Measurements from ENCODE around the gene CRB3.
"Not testable (repeated sequence)": the region's sequence is repeated elsewhere in the genome, so short reads cannot be mapped to it uniquely, and the experiment has no call there.

CRB3 gene

GRCh38 chr19:6425732-6426620, 38.1 kb upstream of the CRB3 start:
- no peaks in the 10 kb centered on the region for H3K9me3 Mint-ChIP-seq
- H3K27me3 Mint-ChIP-seq: no peaks in the 10 kb centered on the region

DNA sequence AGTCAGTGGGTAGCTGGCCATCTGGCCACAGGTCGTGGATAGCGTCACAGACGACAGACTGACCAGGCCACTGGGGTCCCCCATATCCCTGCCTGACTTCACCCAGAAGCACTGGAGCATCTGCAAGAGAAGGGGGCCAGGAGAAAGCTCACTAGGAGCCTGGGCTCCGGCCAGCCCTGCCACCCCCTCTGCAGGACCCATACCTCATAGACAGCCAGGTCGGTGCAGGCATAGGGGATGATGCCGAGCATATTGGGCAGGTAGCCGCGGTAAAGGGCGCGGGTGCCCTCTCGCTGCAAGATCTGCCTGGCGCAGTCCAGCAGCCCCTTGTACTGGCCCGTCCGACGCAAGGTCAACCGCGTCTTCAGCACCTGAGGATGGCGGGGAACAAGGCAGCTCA, 36.9 kb upstream of the CRB3 start:
- H3K4me1 Mint-ChIP-seq: peaks cover 21% of the 10 kb centered on the region
- H3K36me3 Mint-ChIP-seq: no peaks in the 10 kb centered on the region
- ATAC-seq (ENCODE audit: low read depth) (no peak), DNase-seq (ENCODE audit: low spot score in 2 of 2) (no peak)
- no peak overlapping the region for H3K27ac Mint-ChIP-seq
- H3K4me3 Mint-ChIP-seq: no peak overlapping the region
- H3K27me3 Mint-ChIP-seq: peaks cover 3% of the 10 kb centered on the region
- no peaks in the 10 kb centered on the region for H3K9me3 Mint-ChIP-seq

More at GRCh38 chr19:6425732-6426620, 38.1 kb upstream of the CRB3 start:
- Mint-ChIP-seq H3K27ac (peak overlapping the region; percentile 89), H3K4me3 (peak overlapping the region; percentile 80), H3K36me3 (no peaks in the 10 kb centered on the region), H3K4me1 (peaks cover 24% of the 10 kb centered on the region)
- DNase-seq (ENCODE audit: low spot score in 2 of 2): no peak
- ATAC-seq (ENCODE audit: low read depth): no peak

DNA sequence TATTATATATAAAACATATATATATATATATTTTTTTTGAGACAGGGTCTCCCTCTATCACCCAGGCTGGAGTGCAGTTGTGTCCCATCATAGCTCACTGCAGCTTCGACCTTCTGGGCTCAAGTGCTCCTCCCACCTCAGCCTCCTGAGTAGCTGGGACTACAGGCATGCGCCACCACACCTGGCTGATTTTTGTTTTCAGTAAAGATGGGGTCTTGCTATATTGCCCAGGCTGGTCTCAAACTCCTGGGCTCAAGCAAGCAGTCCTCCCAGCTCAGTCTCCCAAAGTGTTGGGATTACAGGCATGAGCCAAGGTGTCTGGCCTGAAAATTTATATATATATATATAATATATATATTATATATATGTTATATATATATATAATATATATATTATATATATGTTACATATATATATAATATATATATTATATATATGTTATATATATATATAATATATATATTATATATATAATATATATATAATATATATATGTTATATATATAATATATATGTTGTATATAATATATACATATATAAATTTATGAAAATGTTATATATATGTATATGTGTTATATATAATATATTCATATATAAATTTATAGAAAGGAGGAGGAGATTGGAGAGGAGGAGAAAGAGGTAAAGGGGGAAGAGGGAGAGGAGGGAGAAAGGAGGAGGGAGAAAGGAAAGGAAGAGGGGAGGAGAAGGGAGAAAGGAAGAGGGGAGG, 35.2 kb upstream of the CRB3 start:
- not testable (repeated sequence) for H3K27me3 Mint-ChIP-seq; ATAC-seq (ENCODE audit: low read depth); H3K27ac Mint-ChIP-seq

DNA sequence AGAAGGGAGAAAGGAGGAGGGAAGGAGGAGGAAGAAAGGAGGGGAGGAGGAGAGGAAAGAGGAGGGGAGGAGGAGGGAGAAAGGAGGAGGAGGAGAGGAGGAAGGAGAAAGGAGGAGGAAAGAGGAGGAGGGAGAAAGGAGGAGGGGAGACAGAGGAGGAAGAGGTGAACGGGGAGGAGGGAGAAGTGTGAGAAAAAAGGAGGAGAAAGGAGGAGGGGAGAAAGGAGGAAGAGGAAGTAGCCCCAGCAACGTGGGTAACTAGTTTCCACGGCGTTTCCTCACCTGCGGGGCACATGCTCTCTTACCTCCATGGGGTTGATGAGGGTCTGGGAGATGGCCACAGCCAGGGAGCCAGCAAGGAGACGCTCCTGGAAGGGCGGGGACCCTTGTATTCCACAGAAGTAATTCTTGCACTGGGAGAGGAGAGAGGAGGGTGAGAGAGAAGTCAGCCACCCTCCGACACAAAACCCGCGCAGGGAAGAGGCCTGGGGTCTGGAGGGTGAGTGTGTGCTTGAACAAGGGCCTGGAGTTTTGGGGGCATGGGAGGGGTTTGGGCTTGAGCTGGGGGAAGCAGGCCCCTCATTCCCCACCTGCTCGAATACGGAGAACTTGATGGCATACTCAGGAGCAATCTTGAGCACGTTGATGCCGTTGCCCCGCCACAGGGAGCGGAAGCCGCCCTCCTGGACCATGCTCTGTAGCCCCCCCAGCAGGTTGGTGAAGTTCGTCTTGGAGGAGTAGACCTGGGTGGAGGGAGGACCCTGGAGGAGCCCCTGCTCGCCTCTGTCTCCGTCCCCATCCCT, 34.5 kb upstream of the CRB3 start:
- H3K36me3 Mint-ChIP-seq: no peaks in the 10 kb centered on the region
- peaks cover 3% of the 10 kb centered on the region for H3K27me3 Mint-ChIP-seq
- H3K27ac Mint-ChIP-seq: no peak overlapping the region
- ATAC-seq (ENCODE audit: low read depth) (no peak), DNase-seq (ENCODE audit: low spot score in 2 of 2) (no peak)
- H3K4me3 Mint-ChIP-seq: no peak overlapping the region
- no peaks in the 10 kb centered on the region for H3K9me3 Mint-ChIP-seq
- H3K4me1 Mint-ChIP-seq: peaks cover 7% of the 10 kb centered on the region

More for the DNA sequence above, 35.2 kb upstream of the CRB3 start:
- DNase-seq (ENCODE audit: low spot score in 2 of 2); H3K36me3 Mint-ChIP-seq; H3K4me3 Mint-ChIP-seq; H3K9me3 Mint-ChIP-seq; H3K4me1 Mint-ChIP-seq: not testable (repeated sequence)

GRCh38 chr19:6431891-6432290, 32.2 kb upstream of the CRB3 start:
- no peak for ATAC-seq (ENCODE audit: low read depth)

GRCh38 chr19:6433165-6433564, 30.9 kb upstream of the CRB3 start:
- ATAC-seq (ENCODE audit: low read depth): no peak
- no peak for DNase-seq (ENCODE audit: low spot score in 2 of 2)
- peaks cover 3% of the 10 kb centered on the region for H3K27me3 Mint-ChIP-seq
- no peak overlapping the region for H3K4me3 Mint-ChIP-seq
- no peaks in the 10 kb centered on the region for H3K36me3 Mint-ChIP-seq
- peaks cover 4% of the 10 kb centered on the region for H3K4me1 Mint-ChIP-seq
- no peak overlapping the region for H3K27ac Mint-ChIP-seq
- no peaks in the 10 kb centered on the region for H3K9me3 Mint-ChIP-seq

More at GRCh38 chr19:6431891-6432290, 32.2 kb upstream of the CRB3 start:
- Mint-ChIP-seq H3K27ac (no peak overlapping the region), H3K4me3 (no peak overlapping the region), H3K27me3 (peaks cover 3% of the 10 kb centered on the region), H3K9me3 (no peaks in the 10 kb centered on the region), H3K4me1 (peaks cover 4% of the 10 kb centered on the region), H3K36me3 (no peaks in the 10 kb centered on the region)
- no peak for DNase-seq (ENCODE audit: low spot score in 2 of 2)

GRCh38 chr19:6433663-6434062, 30.4 kb upstream of the CRB3 start, which contains the start of gene SLC25A41:
SLC25A41 (minus strand) TSS chr19:6433763; CDS start chr19:6433693, 70 bp downstream.
- no peaks in the 10 kb centered on the region for H3K9me3 Mint-ChIP-seq
- no peak within 1 kb of the TSS for H3K27ac Mint-ChIP-seq
- H3K36me3 Mint-ChIP-seq: no peaks in the 10 kb centered on the region
- H3K27me3 Mint-ChIP-seq: peaks cover 3% of the 10 kb centered on the region
- DNase-seq (ENCODE audit: low spot score in 2 of 2) (no peak), ATAC-seq (ENCODE audit: low read depth) (no peak)
- H3K4me1 Mint-ChIP-seq: peaks cover 4% of the 10 kb centered on the region
- no peak within 1 kb of the TSS for H3K4me3 Mint-ChIP-seq

- H3K27ac Mint-ChIP-seq: no peak overlapping the region
- no peaks in the 10 kb centered on the region for H3K27me3 Mint-ChIP-seq
- DNase-seq (ENCODE audit: low spot score in 2 of 2) (no peak), ATAC-seq (ENCODE audit: low read depth) (no peak)
- H3K4me3 Mint-ChIP-seq: no peak overlapping the region
- H3K4me1 Mint-ChIP-seq: no peaks in the 10 kb centered on the region
- no peaks in the 10 kb centered on the region for H3K36me3 Mint-ChIP-seq
- no peaks in the 10 kb centered on the region for H3K9me3 Mint-ChIP-seq
These were observed 24.3 kb upstream of the CRB3 start for GRCh38 chr19:6439743-6440142.

GRCh38 chr19:6440905-6441304, 23.2 kb upstream of the CRB3 start:
- no peaks in the 10 kb centered on the region for H3K4me1 Mint-ChIP-seq
- H3K36me3 Mint-ChIP-seq: peaks cover 5% of the 10 kb centered on the region
- H3K9me3 Mint-ChIP-seq: no peaks in the 10 kb centered on the region
- H3K4me3 Mint-ChIP-seq: no peak overlapping the region
- no peak for DNase-seq (ENCODE audit: low spot score in 2 of 2)
- peak overlapping the region; percentile 57 for H3K27ac Mint-ChIP-seq
- no peaks in the 10 kb centered on the region for H3K27me3 Mint-ChIP-seq
- no peak for ATAC-seq (ENCODE audit: low read depth)

GRCh38 chr19:6442087-6442688, 21.9 kb upstream of the CRB3 start:
- no peaks in the 10 kb centered on the region for H3K27me3 Mint-ChIP-seq

GRCh38 chr19:6443986-6444385, 20.1 kb upstream of the CRB3 start:
- H3K27me3 Mint-ChIP-seq: no peaks in the 10 kb centered on the region
- no peaks in the 10 kb centered on the region for H3K4me1 Mint-ChIP-seq
- no peak overlapping the region for H3K27ac Mint-ChIP-seq
- H3K9me3 Mint-ChIP-seq: no peaks in the 10 kb centered on the region
- no peak for DNase-seq (ENCODE audit: low spot score in 2 of 2)
- peaks cover 10% of the 10 kb centered on the region for H3K36me3 Mint-ChIP-seq
- no peak overlapping the region for H3K4me3 Mint-ChIP-seq
- no peak for ATAC-seq (ENCODE audit: low read depth)

More at GRCh38 chr19:6442087-6442688, 21.9 kb upstream of the CRB3 start:
- Mint-ChIP-seq H3K36me3 (peaks cover 10% of the 10 kb centered on the region), H3K27ac (no peak overlapping the region), H3K4me1 (no peaks in the 10 kb centered on the region), H3K4me3 (no peak overlapping the region), H3K9me3 (no peaks in the 10 kb centered on the region)
- ATAC-seq (ENCODE audit: low read depth) (peak; percentile 22), DNase-seq (ENCODE audit: low spot score in 2 of 2) (no peak)

DNA sequence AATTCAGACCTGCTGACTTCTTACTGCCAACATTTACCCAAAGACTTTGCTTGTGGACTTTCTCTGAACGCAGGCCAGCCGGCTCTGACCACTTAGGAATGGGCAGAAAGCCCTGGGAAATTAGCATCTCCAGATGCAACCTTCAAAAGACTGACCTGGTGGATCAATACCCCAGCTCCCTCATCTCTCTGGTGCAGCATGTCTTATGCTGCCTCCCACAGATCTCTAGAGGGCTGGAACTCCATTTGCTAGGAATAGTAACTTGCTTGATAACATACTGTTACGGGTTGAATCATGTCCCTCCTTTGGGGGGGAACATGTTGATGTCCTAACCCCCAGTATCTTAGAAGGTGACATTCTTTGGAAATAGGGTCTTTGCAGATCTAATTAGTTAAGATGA, 17.6 kb upstream of the CRB3 start:
- H3K9me3 Mint-ChIP-seq: no peaks in the 10 kb centered on the region
- peaks cover 14% of the 10 kb centered on the region for H3K36me3 Mint-ChIP-seq
- H3K4me3 Mint-ChIP-seq: no peak overlapping the region
- no peak for DNase-seq (ENCODE audit: low spot score in 2 of 2)
- ATAC-seq (ENCODE audit: low read depth): no peak
- H3K27ac Mint-ChIP-seq: no peak overlapping the region
- no peaks in the 10 kb centered on the region for H3K27me3 Mint-ChIP-seq
- no peaks in the 10 kb centered on the region for H3K4me1 Mint-ChIP-seq

DNA sequence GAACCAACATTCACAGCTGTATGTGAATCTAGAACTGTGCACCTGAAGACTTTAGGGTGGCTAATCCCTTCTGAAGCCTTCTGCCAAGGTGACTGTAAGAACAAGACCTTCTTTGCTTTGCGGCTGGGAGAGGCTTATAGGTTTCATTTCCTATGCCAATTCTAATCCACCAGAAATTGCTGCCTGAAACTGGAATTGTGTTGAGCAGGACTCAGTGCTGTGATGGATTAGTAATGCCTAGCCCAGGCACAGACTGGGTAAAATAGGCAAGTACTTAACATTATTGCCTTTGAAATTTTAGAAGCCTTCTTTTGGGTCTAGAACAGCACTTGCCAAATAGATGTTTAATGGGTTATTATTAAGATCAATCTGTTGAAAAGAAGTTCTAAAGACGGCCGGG, 16.0 kb upstream of the CRB3 start:
- peaks cover 21% of the 10 kb centered on the region for H3K36me3 Mint-ChIP-seq
- no peak for ATAC-seq (ENCODE audit: low read depth)
- H3K27me3 Mint-ChIP-seq: no peaks in the 10 kb centered on the region
- H3K9me3 Mint-ChIP-seq: peaks cover 2% of the 10 kb centered on the region
- no peaks in the 10 kb centered on the region for H3K4me1 Mint-ChIP-seq
- H3K27ac Mint-ChIP-seq: no peak overlapping the region
- DNase-seq (ENCODE audit: low spot score in 2 of 2): no peak
- H3K4me3 Mint-ChIP-seq: no peak overlapping the region

Measured in memory B cell (primary cell).